Activated CD8-positive, alpha-beta T cell treated with anti-CD3 and anti-CD28 coated beads for 36 hours (primary cell): ENCODE data around the gene MLLT1. TPM values are rescaled to one million over a fixed set of nuclear protein-coding genes. Genes with fewer than 3 reads are reported as not detected.

Source experiments
- ATAC-seq: fragments of 200-7000 bp; cut with Tn5 transposase; one replicate; pipeline ENCODE4 v1.10.0; 2021; ENCODE audit warnings: mild to moderate bottlenecking, moderate library complexity
- CTCF ChIA-PET: fragments of 350-600 bp; sonication (Branson Sonifier 250); formaldehyde crosslinking; loops from one replicate; lab custom pipeline; 2021; ENCODE audit warnings: antibody characterized with exemption; lab: Charles Lee
- POLR2A ChIA-PET: fragments of 350-600 bp; sonication (Branson Sonifier 250); formaldehyde crosslinking; loops from one replicate; lab custom pipeline; 2021; ENCODE audit warnings: antibody characterized with exemption; lab: Charles Lee
- DNase-seq: peaks from one replicate; pipeline ENCODE4 v3.0.0-alpha.2; 2020
- H3K27ac Mint-ChIP-seq: one replicate; pipeline ENCODE4 v1.8.0; 2021; ENCODE audit warnings: mild to moderate bottlenecking, mixed read lengths
- H3K27me3 Mint-ChIP-seq: one replicate; pipeline ENCODE4 v1.8.0; 2021; ENCODE audit warnings: mixed read lengths
- H3K36me3 Mint-ChIP-seq: one replicate; pipeline ENCODE4 v1.8.0; 2021; ENCODE audit warnings: low read depth, mixed read lengths
- H3K4me1 Mint-ChIP-seq: one replicate; pipeline ENCODE4 v1.8.0; 2021; ENCODE audit warnings: low read depth, mixed read lengths
- H3K4me3 Mint-ChIP-seq: one replicate; pipeline ENCODE4 v1.8.0; 2021; ENCODE audit warnings: mild to moderate bottlenecking, moderate library complexity, mixed read lengths
- H3K9me3 Mint-ChIP-seq: one replicate; pipeline ENCODE4 v1.8.0; 2021; ENCODE audit warnings: mixed read lengths
- CTCF ChIP-seq: fragments of 200-600 bp; IDR thresholded peaks from one replicate; pipeline ENCODE4 v1.8.0; 2022; ENCODE audit warnings: antibody characterized with exemption, mild to moderate bottlenecking
- intact Hi-C: fragments of 100-400 bp; cut with micrococcal nuclease; formaldehyde crosslinking; loops from one replicate; pipeline ENCODE4 v1.10.0; 2022
- total RNA-seq, 2 experiments: library from RNA; stranded (reverse); gene quantifications; one replicate each; pipeline ENCODE4 v1.2.3, GENCODE V29; 2021

Gene MLLT1
- total RNA-seq, 2 experiments from 2014 or later, result 41.4 to 44.6 TPM

- POLR2A ChIA-PET, result no interaction called here
- no peaks in the 10 kb centered on the region for H3K9me3 Mint-ChIP-seq
- ATAC-seq, result no peak
- no peak overlapping the region for H3K27ac Mint-ChIP-seq
- DNase-seq, result no peak
- H3K4me3 Mint-ChIP-seq, result no peak overlapping the region
- H3K36me3 Mint-ChIP-seq, result no peaks in the 10 kb centered on the region
- CTCF ChIA-PET, result interaction anchor here (2.2 kb wide), 1 partner anchor 14 kb away, joined by 8 read pairs; no protein-coding TSS in a partner anchor
- no peaks in the 10 kb centered on the region for H3K27me3 Mint-ChIP-seq
- intact Hi-C loops, result no loop called here
- H3K4me1 Mint-ChIP-seq, result peaks cover 3% of the 10 kb centered on the region
- no peak for TF ChIP-seq CTCF
Measured at GRCh38 chr19:6204212-6204611, 75.6 kb downstream of the MLLT1 start.

- CTCF ChIA-PET, result interaction anchor here (0.7 to 2.5 kb wide), 4 partner anchors 19 to 319 kb away, joined by 3 to 10 read pairs (median 4); no protein-coding TSS in a partner anchor
- ATAC-seq, result peak; percentile 92
- intact Hi-C loops, result no loop called here
- POLR2A ChIA-PET, result interaction anchor here (1.3 to 1.7 kb wide), 2 partner anchors 17 to 161 kb away, joined by 3 to 4 read pairs; no protein-coding TSS in a partner anchor
- TF ChIP-seq CTCF, result peak; percentile 62
- Mint-ChIP-seq H3K27me3 (no peaks in the 10 kb centered on the region), H3K36me3 (peaks cover 19% of the 10 kb centered on the region), H3K27ac (peak overlapping the region; percentile 86), H3K4me1 (peaks cover 13% of the 10 kb centered on the region), H3K9me3 (peaks cover 2% of the 10 kb centered on the region), H3K4me3 (peak overlapping the region; percentile 100)
- peak; percentile 99 for DNase-seq
Measured at GRCh38 chr19:6199240-6199994, 80.4 kb downstream of the MLLT1 start.

GRCh38 chr19:6198896-6199239, 80.9 kb downstream of the MLLT1 start:
- peaks cover 13% of the 10 kb centered on the region for H3K4me1 Mint-ChIP-seq
- no peaks in the 10 kb centered on the region for H3K27me3 Mint-ChIP-seq
- POLR2A ChIA-PET, result interaction anchor here (1.7 kb wide), 1 partner anchor 161 kb away, joined by 4 read pairs; no protein-coding TSS in a partner anchor
- intact Hi-C loops, result no loop called here
- DNase-seq (no peak), ATAC-seq (no peak)
- CTCF ChIA-PET, result interaction anchor here (0.7 to 2.5 kb wide), 4 partner anchors 19 to 319 kb away, joined by 3 to 10 read pairs (median 4); no protein-coding TSS in a partner anchor
- peaks cover 2% of the 10 kb centered on the region for H3K9me3 Mint-ChIP-seq
- peak overlapping the region; percentile 100 for H3K4me3 Mint-ChIP-seq
- TF ChIP-seq CTCF, result no peak
- peak overlapping the region; percentile 86 for H3K27ac Mint-ChIP-seq
- peaks cover 19% of the 10 kb centered on the region for H3K36me3 Mint-ChIP-seq

- Mint-ChIP-seq H3K4me3 (no peak overlapping the region), H3K27me3 (no peaks in the 10 kb centered on the region), H3K9me3 (peaks cover 8% of the 10 kb centered on the region), H3K36me3 (peaks cover 34% of the 10 kb centered on the region), H3K27ac (no peak overlapping the region), H3K4me1 (peaks cover 13% of the 10 kb centered on the region)
- CTCF ChIA-PET, result no interaction called here
- TF ChIP-seq CTCF, result no peak
- DNase-seq, result no peak
- POLR2A ChIA-PET, result no interaction called here
- intact Hi-C loops, result no loop called here
- no peak for ATAC-seq
Measured at GRCh38 chr19:6196361-6196760, 83.4 kb downstream of the MLLT1 start.

GRCh38 chr19:6188811-6189210, 91.0 kb downstream of the MLLT1 start:
- POLR2A ChIA-PET, result no interaction called here
- Mint-ChIP-seq H3K4me1 (no peaks in the 10 kb centered on the region), H3K27ac (no peak overlapping the region), H3K36me3 (peaks cover 19% of the 10 kb centered on the region), H3K9me3 (peaks cover 12% of the 10 kb centered on the region), H3K27me3 (peaks cover 6% of the 10 kb centered on the region), H3K4me3 (no peak overlapping the region)
- TF ChIP-seq CTCF, result no peak
- no peak for DNase-seq
- intact Hi-C loops, result no loop called here
- CTCF ChIA-PET, result no interaction called here
- no peak for ATAC-seq
